NCI-H2029 treated with DMSO at 0.1 percent for 48 hours (cell line): Measurements from ENCODE around the gene HBZ.
A peak's percentile ranks its signal among the peaks of the same experiment; 100 is the strongest.
"Not testable (repeated sequence)": the region's sequence is repeated elsewhere in the genome, so short reads cannot be mapped to it uniquely, and the experiment has no call there.

Source experiments
- DNase-seq: peaks from one replicate; lab custom pipeline; 2025; lab: John Stamatoyannopoulos, UW

HBZ gene

DNA sequence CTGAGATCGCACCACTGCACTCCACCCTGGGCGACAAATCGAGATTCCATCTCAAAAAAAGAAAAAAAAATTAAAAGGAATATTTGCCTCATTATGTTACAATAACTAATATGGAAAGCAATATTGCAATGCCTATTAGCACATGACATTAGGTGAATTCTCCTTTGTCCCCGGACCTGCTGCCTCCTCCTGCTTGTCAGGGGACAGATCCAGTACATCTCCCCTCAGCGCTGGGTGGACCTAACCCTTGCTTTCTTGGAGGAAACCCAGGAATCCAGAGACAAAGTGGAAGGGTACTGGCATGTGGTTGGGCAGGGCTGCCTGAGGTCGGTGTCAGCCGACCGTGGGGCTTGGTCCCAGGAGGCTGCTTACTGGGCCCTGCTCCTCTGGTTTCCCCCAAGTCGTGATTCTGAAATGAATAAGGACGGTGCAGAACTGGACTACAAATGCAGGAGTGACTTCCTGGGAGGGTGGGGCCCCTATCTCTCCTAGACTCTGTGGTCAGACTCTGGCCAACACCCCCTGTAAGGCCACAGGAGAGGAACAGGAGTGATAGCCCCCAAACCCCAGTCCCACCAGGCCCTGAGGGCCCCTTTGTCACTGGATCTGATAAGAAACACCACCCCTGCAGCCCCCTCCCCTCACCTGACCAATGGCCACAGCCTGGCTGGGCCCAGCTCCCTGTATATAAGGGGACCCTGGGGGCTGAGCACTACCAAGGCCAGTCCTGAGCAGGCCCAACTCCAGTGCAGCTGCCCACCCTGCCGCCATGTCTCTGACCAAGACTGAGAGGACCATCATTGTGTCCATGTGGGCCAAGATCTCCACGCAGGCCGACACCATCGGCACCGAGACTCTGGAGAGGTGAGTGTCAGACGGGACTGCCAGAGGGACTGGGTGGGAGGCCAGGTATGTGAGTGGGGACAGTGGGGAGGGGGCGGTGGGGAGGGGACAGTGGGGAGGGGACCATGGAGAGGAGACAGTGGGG is at the start of gene HBZ:
HBZ (plus strand) TSS at position 504 of the 988 bp plus-strand sequence; CDS start at position 770, 266 bp downstream.
- no peak for DNase-seq

GRCh38 chr16:104355-104754 is 48.1 kb upstream of the HBZ start:
- no peak for DNase-seq

DNA sequence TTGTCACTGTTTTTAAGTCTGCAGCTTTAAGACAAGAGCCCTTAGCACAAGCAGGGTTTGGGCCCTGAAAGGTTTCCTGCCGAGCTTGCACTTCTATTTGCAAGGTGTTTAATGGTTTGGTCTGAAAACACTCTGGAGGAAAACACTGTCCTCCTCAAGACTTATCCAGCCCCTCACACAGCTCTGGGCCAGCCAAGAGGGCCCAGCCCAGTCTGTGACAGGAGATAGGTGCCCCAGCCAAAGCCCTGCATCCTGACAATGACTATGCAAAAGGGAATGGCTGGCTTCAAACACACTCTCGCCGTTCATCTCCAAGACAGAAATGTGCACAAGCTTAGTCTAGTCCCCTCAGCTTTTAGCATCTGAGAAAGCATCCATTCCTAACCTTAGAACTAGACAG is 47.5 kb upstream of the HBZ start:
- DNase-seq = no peak

GRCh38 chr16:105521-105920 is 46.9 kb upstream of the HBZ start:
- DNase-seq = no peak

DNA sequence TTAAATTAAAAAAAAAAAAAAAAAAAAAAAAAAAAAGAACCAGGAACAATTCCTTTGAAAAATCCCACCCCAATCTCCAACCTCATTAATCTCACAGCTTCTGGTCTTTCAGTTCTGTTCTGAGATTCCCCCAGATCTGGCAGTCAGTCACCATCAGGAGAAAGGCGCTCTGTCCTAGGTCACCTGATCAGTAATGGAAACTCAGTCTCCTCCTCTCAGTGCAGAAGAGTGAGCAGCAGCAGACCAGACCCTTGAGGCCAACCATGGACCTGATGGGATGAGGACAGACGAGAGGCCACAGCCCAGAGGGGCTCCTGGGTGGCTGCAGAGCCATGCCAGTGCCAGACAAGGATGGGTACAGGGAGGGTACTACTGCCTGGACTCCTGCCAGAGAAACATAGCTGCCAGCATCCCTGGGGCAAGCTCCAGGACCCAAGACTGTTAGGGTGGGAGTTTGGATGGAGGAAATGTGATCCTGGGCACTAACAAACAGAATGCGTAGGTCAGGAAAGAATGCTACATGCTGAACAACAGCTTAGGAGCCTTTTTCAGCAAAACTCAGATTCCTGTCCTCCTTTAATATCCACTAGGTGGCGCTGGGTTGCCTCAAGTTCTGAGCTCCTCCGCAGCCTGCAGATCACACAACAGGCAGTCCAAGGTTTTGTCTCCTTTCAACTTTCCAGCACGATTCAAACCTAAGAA is 45.7 kb upstream of the HBZ start:
- peak; percentile 67 for DNase-seq

- no peak for DNase-seq
Observed at GRCh38 chr16:112153-112840, 40.1 kb upstream of the HBZ start.

DNA sequence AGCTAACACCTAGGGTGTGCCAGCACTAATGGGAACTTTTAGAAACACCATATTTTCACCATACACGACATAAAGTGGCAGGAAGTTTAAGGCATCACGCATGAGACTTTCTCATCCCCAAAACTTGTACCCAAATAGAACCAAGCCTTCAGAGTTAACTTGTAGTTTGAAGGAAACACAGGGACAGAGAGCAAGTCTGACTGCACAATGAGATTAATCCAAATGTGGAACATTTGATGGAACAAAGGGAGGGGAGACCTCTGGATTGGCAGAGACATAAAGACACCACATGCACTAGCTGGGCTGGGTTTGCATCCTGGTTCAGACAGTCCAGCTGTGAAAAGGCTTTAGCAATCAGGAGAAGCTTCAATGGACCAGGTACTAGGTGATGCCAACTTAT is 38.1 kb upstream of the HBZ start:
- DNase-seq = no peak

GRCh38 chr16:116015-116414 is 36.4 kb upstream of the HBZ start:
- no peak for DNase-seq

DNA sequence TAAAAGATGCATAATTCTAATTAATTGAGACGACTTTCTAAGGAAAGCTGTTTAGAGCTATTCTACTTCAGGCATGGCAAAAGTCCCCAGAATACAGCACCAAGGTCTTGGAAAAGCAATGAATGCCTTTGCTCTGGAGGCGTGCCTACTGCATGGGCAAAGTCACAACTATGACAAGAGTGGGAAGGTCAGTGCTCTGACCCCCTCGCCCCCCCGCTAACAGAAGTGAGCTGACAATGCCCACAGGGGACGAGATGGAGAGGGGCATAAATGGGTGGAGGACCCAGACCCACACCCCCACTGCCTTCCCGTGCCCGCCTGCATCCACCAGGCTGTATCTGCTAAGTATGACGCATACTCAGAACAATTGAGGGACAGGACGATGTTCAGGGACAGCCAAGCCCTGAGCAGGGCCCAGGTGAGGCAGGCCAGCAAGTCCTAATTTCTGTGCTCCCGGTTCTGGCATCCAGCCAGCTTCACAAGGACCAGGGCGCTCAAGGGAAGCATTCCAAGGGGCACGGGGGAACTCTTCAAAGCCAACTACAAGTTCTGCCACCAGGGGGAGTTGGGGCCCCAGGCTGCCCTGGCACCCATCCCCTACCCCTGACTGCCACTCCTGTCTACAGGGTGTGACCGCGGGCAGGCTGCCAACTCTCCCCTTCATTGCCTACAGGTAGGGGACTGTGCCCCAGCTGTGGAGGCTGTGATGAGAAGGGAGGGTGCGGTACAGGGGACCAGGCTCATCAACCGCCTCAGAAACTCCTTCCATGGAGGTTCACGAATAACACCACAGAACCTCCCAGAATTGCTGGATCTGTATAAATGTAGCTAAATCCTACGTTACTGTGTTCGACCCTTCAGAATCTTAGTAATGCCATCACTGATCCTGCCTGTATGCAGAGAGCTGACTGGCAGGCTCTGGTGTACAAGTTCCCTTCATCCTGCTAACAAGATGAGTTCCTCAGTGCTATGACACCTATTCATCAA is 34.8 kb upstream of the HBZ start:
- peak; percentile 45 for DNase-seq

GRCh38 chr16:118857-119256 is 33.6 kb upstream of the HBZ start:
- no peak for DNase-seq

DNA sequence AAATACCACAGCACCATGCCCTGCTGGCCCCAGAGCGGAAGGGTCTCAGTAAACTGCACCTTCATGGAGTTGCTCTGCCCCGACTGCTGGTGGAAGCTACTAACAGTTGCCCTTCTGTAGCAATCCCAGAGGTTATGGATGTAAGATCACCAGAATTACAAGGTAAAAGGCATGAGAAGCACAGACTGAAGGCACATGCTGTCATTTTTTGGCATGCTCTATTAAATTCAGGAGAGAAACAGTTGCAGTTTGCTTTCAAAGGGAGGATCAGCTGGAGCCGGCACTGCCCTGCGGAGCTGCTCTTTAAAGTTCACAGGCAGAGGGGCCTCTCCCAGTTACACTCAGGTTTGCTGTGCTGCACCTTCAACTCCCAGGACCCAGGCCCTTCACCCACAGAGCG is 33.1 kb upstream of the HBZ start:
- no peak for DNase-seq

GRCh38 chr16:119835-120491 is 32.5 kb upstream of the HBZ start:
- no peak for DNase-seq

- no peak for DNase-seq
Observed at GRCh38 chr16:120756-121155, 31.7 kb upstream of the HBZ start.

DNA sequence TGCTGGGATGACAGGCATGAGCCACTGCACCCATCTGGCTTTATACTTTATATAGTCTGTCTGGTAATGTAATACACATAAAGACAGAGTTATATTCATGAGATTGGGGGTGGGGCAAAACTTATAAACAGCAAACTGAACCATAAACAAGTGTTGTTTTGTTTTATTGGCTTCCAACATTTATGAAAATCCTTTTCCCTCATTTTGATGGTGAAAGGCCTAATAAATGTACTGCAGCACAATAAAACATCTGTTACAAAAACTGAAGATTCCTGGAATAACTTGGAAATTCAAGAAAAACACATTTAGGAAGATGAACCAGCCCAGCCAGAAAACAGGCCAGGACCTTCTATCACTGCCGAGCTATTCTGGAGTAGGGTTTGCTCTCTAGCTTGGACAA is 30.1 kb upstream of the HBZ start:
- DNase-seq = no peak

DNA sequence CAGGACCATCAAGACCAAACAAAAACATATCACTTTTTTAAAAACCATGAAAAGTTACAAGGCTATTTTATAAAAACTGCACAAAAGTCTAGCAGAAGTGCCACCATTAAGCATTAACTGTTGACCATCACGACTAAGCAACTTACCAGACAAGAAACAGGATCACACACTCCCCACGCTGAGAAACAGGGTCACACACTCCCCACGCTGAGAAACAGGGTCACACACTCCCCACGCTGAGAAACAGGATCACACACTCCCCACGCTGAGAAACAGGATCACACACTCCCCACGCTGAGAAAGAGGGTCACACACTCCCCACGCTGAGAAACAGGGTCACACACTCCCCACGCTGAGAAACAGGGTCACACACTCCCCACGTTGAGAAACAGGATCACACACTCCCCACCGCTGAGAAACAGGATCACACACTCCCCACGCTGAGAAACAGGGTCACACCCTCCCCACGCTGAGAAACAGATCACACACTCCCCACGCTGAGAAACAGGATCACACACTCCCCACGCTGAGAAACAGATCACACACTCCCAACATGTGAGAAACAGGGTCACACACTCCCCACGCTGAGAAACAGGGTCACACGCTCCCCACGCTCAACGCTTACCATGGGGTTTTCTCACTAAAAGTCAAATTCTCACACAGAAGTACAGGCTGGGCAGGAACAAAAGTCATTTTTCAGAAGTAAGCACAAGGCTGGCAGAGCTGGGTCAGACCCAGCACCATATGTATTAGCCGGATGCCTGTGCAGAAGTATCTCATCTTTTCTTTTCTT is 28.7 kb upstream of the HBZ start:
- not testable (repeated sequence) for DNase-seq

DNA sequence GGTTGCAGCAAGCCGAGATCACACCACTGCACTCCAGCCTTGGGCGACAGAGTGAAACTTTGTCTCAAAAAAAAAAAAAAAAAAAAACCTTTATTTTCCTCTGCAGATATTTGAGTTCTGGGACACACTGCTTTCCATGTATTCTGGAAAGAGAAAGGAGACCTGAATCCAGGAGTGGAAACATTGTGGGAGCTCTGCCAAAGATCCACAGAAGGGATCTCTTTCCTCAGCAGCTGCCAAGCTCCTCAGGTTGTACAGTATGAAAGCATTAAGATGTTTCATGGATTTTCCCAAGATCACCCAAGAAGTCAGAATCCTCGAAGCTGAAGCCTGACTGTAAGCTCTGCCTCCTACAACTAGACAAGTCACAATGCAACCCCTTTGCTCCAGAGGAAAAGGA is 27.4 kb upstream of the HBZ start:
- no peak for DNase-seq

GRCh38 chr16:129075-129474 is 23.4 kb upstream of the HBZ start:
- no peak for DNase-seq

DNA sequence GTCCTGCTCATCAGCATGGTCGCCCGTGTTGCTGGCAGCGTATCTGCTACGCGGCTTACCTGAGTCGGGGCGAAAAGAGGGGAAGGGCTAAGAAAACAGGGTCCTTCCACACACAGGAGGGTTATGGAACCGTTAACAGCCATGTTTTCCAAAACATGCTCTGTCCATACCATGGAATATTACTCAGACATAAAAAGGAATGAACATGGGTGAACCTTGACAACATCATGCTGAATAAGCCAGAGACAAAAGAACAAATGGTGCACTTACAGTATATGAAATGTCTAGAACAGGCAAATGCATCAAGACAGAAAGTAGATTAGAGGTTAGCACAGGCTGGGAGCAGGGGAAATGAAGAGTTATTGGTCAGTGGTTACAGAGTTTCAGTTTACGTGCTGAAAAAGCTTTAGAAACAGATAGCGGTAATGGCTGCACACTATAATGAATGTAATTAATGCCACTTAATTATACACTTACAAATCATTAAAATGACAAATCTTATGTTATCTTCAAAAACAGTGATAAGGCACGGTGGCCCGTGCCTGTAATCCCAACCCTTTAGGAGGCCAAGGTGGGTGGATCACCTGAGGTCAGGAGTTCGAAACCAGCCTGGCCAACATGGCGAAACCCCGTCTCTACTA is 21.8 kb upstream of the HBZ start:
- DNase-seq = no peak

DNA sequence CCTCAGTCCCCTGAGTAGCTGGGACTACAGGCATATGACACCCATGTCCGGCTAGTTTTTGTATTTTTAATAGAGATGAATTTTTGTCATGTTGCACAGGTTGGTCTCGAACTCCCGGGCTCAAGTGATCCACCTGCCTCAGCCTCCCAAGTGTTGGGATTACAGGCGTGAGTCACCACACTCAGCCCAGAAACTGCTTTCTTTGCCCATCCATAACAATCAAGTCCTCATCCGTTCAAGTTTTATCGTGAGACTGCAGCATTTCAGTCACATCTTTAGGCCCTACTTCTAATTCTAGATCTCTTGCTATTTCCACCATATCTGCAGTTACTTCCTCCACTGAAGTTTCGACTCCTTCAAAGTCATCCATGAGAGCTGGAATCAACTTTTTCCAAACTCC is 20.3 kb upstream of the HBZ start:
- no peak for DNase-seq

- no peak for DNase-seq
Observed at GRCh38 chr16:133716-134115, 18.7 kb upstream of the HBZ start.
